Cardiac fibroblast (primary cell): Measurements from ENCODE around the gene AZU1.

ENCODE experiments used
- DNase-seq, 2 donors: peaks; one replicate each; pipeline versions ENCODE4 v3.0.0 to v3.0.0-alpha.2; 2010; ENCODE audit warnings: low read depth in 2 of 2
- H3K4me3 ChIP-seq, 2 donors: replicated peaks in 1 of 2; 1 replicate in 1 of 2; 2 replicates in 1 of 2; pipeline ENCODE4 v1.5.1; 2011; ENCODE audit warnings: low read depth in 2 of 2, low read length in 2 of 2, mild to moderate bottlenecking in 2 of 2, moderate library complexity in 1 of 2
- TF ChIP-seq, protein P1 (sequence below): IDR thresholded peaks from one replicate; pipeline ENCODE4 v1.5.1; 2011; ENCODE audit warnings: low read depth, mild to moderate bottlenecking, low read length, inconsistent platforms

The AZU1 gene

DNA sequence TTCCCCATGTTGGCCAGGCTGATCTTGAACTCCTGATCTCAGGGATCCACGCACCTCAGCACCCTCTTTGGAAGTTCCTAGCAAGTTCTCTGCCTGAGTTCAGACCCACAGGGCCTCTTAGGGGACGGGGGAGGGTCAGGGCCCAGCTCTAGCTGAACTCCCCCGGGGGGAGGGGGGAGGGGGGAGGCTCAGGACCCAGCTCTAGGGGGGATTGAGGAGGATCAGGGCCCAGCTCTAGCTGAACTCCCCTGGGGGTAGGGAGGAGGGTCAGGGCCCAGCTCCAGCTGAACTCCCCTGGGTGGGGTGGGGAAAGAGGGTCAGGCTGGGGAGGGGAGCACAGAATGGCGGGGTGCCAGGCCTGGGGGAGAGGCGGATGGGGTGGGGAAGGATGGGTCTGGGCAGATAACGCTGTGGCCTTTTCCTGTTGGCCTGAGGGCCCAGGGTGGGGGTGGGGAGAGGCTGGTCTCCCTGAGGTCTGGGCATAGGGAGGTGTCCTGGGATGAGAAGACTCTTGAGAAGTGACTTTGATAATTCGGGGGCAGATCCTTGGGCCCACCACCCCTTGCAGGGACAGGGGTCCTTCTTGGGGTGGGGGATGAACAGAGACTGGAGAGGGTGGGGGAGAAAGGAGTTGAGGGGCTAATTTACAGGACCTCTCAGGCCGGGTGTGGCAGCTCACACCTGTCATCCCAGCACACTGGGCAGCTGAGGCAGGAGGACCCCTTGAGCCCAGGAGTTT lies 35.9 kb upstream of the AZU1 start:
- H3K4me3 ChIP-seq, result no peak overlapping the region

DNA sequence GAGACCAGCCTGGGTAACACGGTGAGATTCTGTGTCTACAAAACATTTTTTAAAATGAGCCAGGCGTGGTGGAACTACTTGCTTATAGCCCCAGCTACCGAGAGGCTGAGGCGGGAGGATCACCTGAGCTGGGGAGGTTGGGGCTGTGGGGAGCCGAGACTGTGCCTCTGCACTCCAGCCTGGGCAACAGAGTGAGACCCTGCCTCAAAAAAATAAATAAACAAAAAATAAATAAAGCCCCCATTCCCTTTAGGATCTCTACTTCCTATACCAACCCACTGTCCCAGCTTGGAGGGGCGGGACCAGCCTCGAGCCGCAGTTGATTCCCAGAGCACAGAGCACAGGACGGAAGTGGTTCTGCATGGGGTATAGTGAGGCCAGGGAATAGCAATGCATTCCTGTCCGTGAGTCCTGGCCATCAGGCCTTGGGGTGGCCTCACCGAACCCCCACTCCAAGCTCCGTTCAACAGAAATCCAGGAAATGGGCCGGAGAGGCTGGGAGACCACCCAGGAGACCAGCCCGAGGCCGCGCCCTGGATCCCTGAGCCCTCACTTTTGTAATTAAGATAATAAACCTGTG lies 35.2 kb upstream of the AZU1 start:
- DNase-seq, result no peak
- no peak overlapping the region for H3K4me3 ChIP-seq
- TF ChIP-seq, protein P1, sequence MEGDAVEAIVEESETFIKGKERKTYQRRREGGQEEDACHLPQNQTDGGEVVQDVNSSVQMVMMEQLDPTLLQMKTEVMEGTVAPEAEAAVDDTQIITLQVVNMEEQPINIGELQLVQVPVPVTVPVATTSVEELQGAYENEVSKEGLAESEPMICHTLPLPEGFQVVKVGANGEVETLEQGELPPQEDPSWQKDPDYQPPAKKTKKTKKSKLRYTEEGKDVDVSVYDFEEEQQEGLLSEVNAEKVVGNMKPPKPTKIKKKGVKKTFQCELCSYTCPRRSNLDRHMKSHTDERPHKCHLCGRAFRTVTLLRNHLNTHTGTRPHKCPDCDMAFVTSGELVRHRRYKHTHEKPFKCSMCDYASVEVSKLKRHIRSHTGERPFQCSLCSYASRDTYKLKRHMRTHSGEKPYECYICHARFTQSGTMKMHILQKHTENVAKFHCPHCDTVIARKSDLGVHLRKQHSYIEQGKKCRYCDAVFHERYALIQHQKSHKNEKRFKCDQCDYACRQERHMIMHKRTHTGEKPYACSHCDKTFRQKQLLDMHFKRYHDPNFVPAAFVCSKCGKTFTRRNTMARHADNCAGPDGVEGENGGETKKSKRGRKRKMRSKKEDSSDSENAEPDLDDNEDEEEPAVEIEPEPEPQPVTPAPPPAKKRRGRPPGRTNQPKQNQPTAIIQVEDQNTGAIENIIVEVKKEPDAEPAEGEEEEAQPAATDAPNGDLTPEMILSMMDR, result no peak

More for the DNA sequence above, 35.9 kb upstream of the AZU1 start:
- DNase-seq, result peak in 1 of 2 donors; percentile 40
- TF ChIP-seq, protein P1, result no peak

DNA sequence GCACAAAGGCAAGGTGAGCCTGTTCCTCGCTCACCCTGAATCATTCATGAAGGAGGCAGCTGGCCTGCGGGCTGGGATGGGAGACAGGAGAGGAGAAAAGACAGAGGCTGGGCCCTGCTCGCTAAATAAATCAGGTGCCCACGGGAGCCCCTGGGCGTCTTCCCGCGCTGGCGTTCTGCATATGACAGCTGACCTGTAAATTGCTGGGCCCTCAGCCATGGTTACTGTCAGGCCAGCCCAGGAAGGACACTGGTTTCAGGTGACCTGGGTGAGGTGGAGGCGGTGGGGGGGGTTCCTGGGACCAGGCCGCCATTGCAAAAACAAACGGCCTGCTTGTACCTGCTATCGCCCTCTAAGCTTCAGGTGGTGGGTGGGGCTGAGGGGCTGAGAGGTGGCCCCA lies 33.8 kb upstream of the AZU1 start:
- H3K4me3 ChIP-seq, result no peak overlapping the region
- TF ChIP-seq, protein P1, result no peak
- no peak for DNase-seq

DNA sequence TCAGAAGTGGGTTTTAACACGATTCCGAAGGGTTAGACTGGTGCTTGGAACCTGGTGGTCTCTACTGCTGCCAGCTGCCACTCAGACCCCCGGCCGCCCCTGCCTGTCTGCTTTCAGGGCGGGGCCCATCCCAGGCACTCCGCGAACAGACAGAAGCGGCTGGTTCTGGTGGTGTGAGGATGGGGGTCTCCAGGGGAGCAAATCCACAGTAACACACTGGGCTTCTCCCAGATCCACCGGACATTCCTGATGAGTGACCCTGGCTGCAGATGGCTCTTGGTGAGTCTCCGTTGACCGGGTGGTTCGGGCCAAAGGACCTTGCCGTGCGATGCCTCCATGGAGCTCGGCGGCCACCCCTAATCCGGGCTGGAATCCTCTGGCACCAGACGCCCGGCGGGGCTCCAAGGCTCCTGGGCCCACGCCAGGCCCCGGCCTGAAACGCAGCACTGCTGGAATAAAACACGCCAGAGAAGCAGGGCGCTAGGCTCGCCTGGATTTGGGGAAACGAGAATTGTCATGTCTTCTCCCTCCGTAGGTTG lies 32.5 kb upstream of the AZU1 start:
- no peak for DNase-seq
- H3K4me3 ChIP-seq, result no peak overlapping the region
- TF ChIP-seq, protein P1, result no peak

DNA sequence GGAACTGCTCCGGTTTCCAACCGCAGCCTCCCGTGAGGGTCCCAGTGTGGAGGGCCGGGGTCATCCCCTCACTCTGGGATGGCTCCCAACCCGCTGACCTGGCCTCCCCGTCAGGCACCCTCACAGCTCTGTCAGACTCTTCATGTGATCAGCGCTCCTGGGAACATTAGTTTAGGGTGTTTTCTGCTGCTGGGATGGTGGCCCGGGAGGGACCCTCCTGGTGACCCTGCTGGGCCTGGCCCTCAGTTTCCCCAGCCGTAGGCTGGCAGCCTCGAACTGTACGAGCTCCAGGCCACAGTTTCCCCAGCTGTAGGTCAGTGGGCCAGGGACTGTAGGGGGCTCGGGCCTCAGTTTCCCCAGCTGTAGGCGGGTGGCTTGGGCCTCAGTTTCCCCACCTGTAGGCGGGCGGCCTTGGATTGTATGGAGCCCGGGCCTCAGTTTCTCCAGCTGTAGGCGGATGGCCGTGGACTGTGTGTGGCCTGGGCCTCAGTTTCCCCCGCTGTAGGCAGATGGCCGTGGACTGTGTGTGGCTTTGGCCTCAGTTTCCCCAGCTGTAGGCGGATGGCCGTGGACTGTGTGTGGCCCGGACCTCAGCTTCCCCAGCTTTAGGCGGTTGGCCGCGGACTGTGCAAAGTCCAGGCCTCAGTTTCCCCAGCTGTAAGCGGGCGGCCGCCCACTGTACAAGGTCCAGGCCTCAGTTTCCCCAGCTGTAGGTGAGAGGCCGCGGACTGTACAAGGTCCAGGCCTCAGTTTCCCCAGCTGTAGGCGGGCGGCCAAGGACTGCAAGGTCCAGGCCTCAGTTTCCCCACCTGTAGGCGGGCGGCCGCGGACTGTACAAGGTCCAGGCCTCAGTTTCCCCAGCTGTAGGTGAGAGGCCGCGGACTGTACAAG lies 31.7 kb upstream of the AZU1 start:
- TF ChIP-seq, protein P1, result no peak
- peak overlapping the region; percentile 66 to 72 for H3K4me3 ChIP-seq

DNA sequence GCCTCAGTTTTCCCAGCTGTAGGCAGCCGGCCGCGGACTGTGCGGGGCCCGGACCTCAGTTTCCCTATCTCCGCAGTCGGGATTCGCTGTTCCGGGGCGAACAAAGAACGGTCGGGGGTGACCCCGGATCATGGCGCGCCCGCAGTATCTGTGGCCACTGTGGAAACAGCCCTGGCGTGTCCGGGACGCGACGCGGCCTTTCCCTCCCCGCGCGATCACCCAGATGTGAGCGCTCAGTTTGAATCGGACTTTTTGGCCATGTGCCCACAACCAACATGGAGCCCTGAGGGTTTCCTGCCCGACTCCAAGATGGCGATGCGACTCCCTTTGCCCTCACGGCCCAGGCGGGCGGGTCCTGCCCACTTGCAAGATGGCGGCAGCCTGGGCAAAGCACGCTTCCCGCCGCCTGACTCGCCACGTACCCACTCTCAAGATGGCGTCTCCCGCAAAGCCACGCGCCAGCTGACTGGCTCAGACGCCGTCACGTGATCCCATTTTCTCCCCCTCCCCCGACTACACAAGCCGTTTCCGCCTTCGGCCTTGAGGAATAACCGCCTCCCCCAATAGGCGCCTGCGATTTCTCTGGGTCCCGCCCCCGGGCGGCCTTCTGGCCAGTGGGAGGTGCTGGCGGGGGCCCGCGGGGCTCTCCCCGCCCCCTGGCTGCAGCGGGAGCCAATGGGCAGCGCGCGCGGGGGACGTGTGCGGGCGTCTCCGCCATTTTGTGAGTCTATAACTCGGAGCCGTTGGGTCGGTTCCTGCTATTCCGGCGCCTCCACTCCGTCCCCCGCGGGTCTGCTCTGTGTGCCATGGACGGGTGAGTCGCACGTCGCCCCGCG lies 30.7 kb upstream of the AZU1 start, which contains the start of gene PTBP1:
TSS of gene PTBP1 (plus strand) at position 761 of the 836 bp plus-strand sequence. CDS start at position 807, 46 bp downstream.
- TF ChIP-seq, protein P1, result no peak
- DNase-seq, result peak; percentile 100
- H3K4me3 ChIP-seq, result peak within 1 kb of the TSS; percentile 85 to 94

More for the DNA sequence above, 31.7 kb upstream of the AZU1 start:
- no peak for DNase-seq
